ENCODE data around the gene AK1.

GRCh38 chr9:127835991-127836516 is 41.4 kb downstream of the AK1 start:
- TF ChIP-seq EZH2 (IDR thresholded peaks at IDR 0.05; ENCODE audit: borderline replicate concordance, control insufficient read depth, low read depth, low read length), result no peak
- no peak for TF ChIP-seq JUND (IDR thresholded peaks at IDR 0.05; ENCODE audit: low read depth, low read length)
- TF ChIP-seq SREBF2 (IDR thresholded peaks at IDR 0.05; ENCODE audit: low read length), result no peak
- no peak for TF ChIP-seq ZNF274 (IDR thresholded peaks at IDR 0.05; ENCODE audit: insufficient read depth, insufficient read length)
- TF ChIP-seq SIN3A (IDR thresholded peaks at IDR 0.05; ENCODE audit: low read depth, low read length), result no peak
- TF ChIP-seq CTCF (IDR thresholded peaks at IDR 0.05 in 2 of 3, conservative IDR thresholded peaks at IDR 0.05 in 1 of 3; ENCODE audit: control insufficient read depth in 2 of 3, extremely low read depth in 1 of 3, insufficient read depth in 1 of 3, low read depth in 3 of 3, low read length in 3 of 3), result no peak
- no peak for TF ChIP-seq CUX1 (IDR thresholded peaks at IDR 0.05; ENCODE audit: insufficient replicate concordance, low read depth, low read length)
- no peak for TF ChIP-seq POLR2A (IDR thresholded peaks at IDR 0.05; ENCODE audit: low read depth, low read length)
- TF ChIP-seq TCF12 (IDR thresholded peaks at IDR 0.05; ENCODE audit: low read depth, low read length), result no peak
- no peak for TF ChIP-seq NFYA (IDR thresholded peaks at IDR 0.05; ENCODE audit: borderline replicate concordance, low read depth, low read length)
- TF ChIP-seq REST (IDR thresholded peaks at IDR 0.05; ENCODE audit: low read depth, low read length), result no peak

Measured in GM12878 (cell line).